Measurements from ENCODE around the gene COL4A3. TPM values are rescaled to one million over a fixed set of nuclear protein-coding genes. Genes with fewer than 3 reads are reported as not detected.

COL4A3 gene
- total RNA-seq, 1 donor: not detected

DNA sequence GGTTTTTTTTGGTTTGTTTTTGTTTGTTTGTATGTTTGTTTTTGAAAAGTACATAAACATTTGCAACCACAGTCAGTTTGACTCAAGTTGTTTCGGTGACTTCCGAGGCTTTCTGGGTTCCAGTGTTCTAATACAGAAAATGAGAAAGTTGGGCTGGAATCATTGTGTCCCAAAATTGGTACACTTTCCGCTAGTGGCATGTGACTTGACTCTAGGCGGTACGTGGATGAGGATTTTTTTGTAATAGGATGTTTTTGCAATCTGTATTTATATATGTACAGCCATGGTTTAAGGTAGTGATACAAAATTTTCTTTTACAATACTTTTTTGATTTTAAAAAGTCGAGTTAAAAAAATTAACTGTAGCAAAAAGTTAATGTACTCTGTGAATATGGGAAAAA is 162.4 kb downstream of the COL4A3 start:
- peaks cover 68% of the 10 kb centered on the region for H3K79me2 ChIP-seq (ENCODE audit: insufficient read depth, low read length)
- H3K9me3 ChIP-seq (ENCODE audit: low read depth, low read length): no peaks in the 10 kb centered on the region
- no peak for DNase-seq (ENCODE audit: insufficient read length, low spot score, missing footprints)
- H3K4me1 ChIP-seq (ENCODE audit: insufficient read depth, low read length): peaks cover 20% of the 10 kb centered on the region
- H3K4me3 ChIP-seq (ENCODE audit: insufficient read depth, low read length): peak overlapping the region; percentile 86
- H4K20me1 ChIP-seq (ENCODE audit: insufficient read depth, low read length): peaks cover 2% of the 10 kb centered on the region
- H3K27ac ChIP-seq (ENCODE audit: low read depth, low read length): peak overlapping the region; percentile 67
- no peaks in the 10 kb centered on the region for H3K27me3 ChIP-seq (ENCODE audit: insufficient read depth, low read length)
- TF ChIP-seq, protein P1, sequence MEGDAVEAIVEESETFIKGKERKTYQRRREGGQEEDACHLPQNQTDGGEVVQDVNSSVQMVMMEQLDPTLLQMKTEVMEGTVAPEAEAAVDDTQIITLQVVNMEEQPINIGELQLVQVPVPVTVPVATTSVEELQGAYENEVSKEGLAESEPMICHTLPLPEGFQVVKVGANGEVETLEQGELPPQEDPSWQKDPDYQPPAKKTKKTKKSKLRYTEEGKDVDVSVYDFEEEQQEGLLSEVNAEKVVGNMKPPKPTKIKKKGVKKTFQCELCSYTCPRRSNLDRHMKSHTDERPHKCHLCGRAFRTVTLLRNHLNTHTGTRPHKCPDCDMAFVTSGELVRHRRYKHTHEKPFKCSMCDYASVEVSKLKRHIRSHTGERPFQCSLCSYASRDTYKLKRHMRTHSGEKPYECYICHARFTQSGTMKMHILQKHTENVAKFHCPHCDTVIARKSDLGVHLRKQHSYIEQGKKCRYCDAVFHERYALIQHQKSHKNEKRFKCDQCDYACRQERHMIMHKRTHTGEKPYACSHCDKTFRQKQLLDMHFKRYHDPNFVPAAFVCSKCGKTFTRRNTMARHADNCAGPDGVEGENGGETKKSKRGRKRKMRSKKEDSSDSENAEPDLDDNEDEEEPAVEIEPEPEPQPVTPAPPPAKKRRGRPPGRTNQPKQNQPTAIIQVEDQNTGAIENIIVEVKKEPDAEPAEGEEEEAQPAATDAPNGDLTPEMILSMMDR (IDR thresholded peaks at IDR 0.05; ENCODE audit: extremely low read depth, low read depth, low read length): no peak
- H2AFZ ChIP-seq (ENCODE audit: low read length): no peak overlapping the region
- H3K36me3 ChIP-seq (ENCODE audit: insufficient read depth, low read length): peaks cover 14% of the 10 kb centered on the region
- H3K4me2 ChIP-seq (ENCODE audit: insufficient read depth, low read length): peak overlapping the region; percentile 92

DNA sequence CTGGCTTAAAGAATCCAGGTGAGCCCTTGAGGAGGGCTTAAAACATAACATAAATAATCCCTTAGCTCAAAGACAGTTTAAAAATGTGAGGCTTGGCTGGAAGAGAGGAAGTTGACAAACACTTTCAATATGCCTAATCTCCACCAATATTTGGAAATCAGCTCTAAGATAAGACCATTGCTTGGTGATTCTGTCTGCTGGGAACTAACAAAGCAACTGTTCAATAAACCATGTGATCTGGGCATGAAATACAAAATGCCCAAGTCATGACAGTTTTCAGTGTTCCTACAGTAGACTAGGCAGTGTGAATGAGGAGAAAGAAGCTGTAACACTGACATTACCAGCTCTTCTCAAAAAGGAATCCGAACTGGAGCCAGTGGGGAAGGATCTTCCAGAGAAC is 171.3 kb downstream of the COL4A3 start:
- Histone ChIP-seq H4K20me1 (ENCODE audit: insufficient read depth, low read length) (no peaks in the 10 kb centered on the region), H3K4me1 (ENCODE audit: insufficient read depth, low read length) (no peaks in the 10 kb centered on the region), H2AFZ (ENCODE audit: low read length) (no peak overlapping the region), H3K9me3 (ENCODE audit: low read depth, low read length) (no peaks in the 10 kb centered on the region), H3K79me2 (ENCODE audit: insufficient read depth, low read length) (peaks cover 26% of the 10 kb centered on the region), H3K4me2 (ENCODE audit: insufficient read depth, low read length) (no peak overlapping the region), H3K4me3 (ENCODE audit: insufficient read depth, low read length) (no peak overlapping the region), H3K36me3 (ENCODE audit: insufficient read depth, low read length) (peaks cover 44% of the 10 kb centered on the region), H3K27me3 (ENCODE audit: insufficient read depth, low read length) (no peaks in the 10 kb centered on the region), H3K27ac (ENCODE audit: low read depth, low read length) (no peak overlapping the region)
- DNase-seq (ENCODE audit: insufficient read length, low spot score, missing footprints): no peak
- TF ChIP-seq, protein P1 (IDR thresholded peaks at IDR 0.05; ENCODE audit: extremely low read depth, low read depth, low read length): no peak

DNA sequence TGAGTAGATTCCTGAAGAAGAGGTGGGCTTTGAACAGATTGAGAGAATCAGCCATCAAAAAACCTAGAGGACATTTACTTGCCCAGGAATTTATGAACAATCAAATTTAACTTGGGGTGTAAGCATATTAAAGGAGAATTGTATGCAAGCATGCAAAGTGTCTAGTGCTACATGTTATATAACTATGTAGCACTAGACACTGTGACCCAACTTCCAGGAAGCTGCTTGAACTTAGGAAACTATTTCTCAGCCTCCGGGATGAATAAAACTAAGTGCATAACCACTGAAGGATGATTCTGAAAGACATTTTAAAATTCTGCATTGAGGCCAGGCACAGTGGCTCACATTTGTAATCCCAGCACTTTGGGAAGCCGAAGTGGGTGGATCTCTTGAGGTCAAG is 173.0 kb downstream of the COL4A3 start:
- H4K20me1 ChIP-seq (ENCODE audit: insufficient read depth, low read length): no peaks in the 10 kb centered on the region
- no peaks in the 10 kb centered on the region for H3K9me3 ChIP-seq (ENCODE audit: low read depth, low read length)
- H3K27ac ChIP-seq (ENCODE audit: low read depth, low read length): no peak overlapping the region
- TF ChIP-seq, protein P1 (IDR thresholded peaks at IDR 0.05; ENCODE audit: extremely low read depth, low read depth, low read length): no peak
- H3K4me3 ChIP-seq (ENCODE audit: insufficient read depth, low read length): no peak overlapping the region
- peaks cover 15% of the 10 kb centered on the region for H3K79me2 ChIP-seq (ENCODE audit: insufficient read depth, low read length)
- H3K4me2 ChIP-seq (ENCODE audit: insufficient read depth, low read length): no peak overlapping the region
- H3K27me3 ChIP-seq (ENCODE audit: insufficient read depth, low read length): no peaks in the 10 kb centered on the region
- DNase-seq (ENCODE audit: insufficient read length, low spot score, missing footprints): no peak
- peaks cover 47% of the 10 kb centered on the region for H3K36me3 ChIP-seq (ENCODE audit: insufficient read depth, low read length)
- H3K4me1 ChIP-seq (ENCODE audit: insufficient read depth, low read length): no peaks in the 10 kb centered on the region
- H2AFZ ChIP-seq (ENCODE audit: low read length): no peak overlapping the region

DNA sequence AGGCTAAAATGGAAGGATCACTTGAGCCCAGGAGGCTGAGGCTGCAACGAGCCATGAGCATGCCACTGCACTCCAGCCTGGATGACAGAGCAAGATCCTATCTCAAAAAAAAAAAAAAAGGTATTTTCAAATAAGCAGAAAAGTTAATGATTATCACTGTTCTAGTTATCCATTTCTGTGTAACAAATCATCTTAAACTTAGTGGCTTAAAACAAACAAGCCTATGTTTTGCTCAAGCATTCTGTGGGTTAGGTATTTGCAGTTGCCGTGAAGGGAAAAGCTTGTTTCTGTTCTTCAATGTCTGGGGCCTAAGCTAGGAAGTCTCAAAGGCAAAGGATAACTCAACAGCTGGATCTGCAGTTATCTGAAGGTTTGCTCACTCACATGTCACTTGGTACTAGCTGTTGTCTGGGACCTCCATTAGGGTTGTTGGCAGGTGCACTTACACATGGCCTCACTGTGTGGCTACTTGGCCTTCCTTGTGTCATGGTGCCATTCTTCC is 174.7 kb downstream of the COL4A3 start:
- Histone ChIP-seq H3K9me3 (ENCODE audit: low read depth, low read length) (no peaks in the 10 kb centered on the region), H3K79me2 (ENCODE audit: insufficient read depth, low read length) (peaks cover 4% of the 10 kb centered on the region), H3K27ac (ENCODE audit: low read depth, low read length) (no peak overlapping the region), H3K27me3 (ENCODE audit: insufficient read depth, low read length) (no peaks in the 10 kb centered on the region), H3K36me3 (ENCODE audit: insufficient read depth, low read length) (peaks cover 31% of the 10 kb centered on the region), H2AFZ (ENCODE audit: low read length) (no peak overlapping the region), H4K20me1 (ENCODE audit: insufficient read depth, low read length) (no peaks in the 10 kb centered on the region), H3K4me2 (ENCODE audit: insufficient read depth, low read length) (no peak overlapping the region), H3K4me1 (ENCODE audit: insufficient read depth, low read length) (no peaks in the 10 kb centered on the region), H3K4me3 (ENCODE audit: insufficient read depth, low read length) (no peak overlapping the region)
- TF ChIP-seq, protein P1 (IDR thresholded peaks at IDR 0.05; ENCODE audit: extremely low read depth, low read depth, low read length): no peak
- peak; percentile 29 for DNase-seq (ENCODE audit: insufficient read length, low spot score, missing footprints)

All from osteoblast (primary cell).